K562 (cell line): Measurements from ENCODE around the gene SRGN. TPM values are rescaled to one million over a fixed set of nuclear protein-coding genes. Genes with fewer than 3 reads are reported as not detected.

Experiments
- ATAC-seq: fragments of 200-7000 bp; cut with Tn5 transposase; 3 replicates; pipeline ENCODE4 v1.9.1; 2020; ENCODE audit warnings: moderate library complexity
- BruUV-seq: library from RNA; stranded (reverse); fragments of 400-500 nt; replicated peaks from 2 replicates; lab custom pipeline; 2021; lab: Mats Ljungman, UMichigan
- CTCF ChIA-PET: fragments of 300-600 bp; formaldehyde crosslinking; extraction: SDS; loops from one replicate; lab custom pipeline; 2021; ENCODE audit warnings: low intra/inter-chr PET ratio; lab: Yijun Ruan, JAX
- POLR2A ChIA-PET: fragments of 300-600, 350-650 bp; sonication (Branson Sonifier 250); formaldehyde crosslinking; extraction: SDS; loops from one replicate; lab custom pipeline; 2021; ENCODE audit warnings: antibody characterized with exemption, inconsistent platforms; lab: Yijun Ruan, JAX
- DNase-seq, 4 experiments: peaks; one replicate each; pipeline versions ENCODE4 v3.0.0 to v3.0.0-alpha.2; 2011 to 2018; ENCODE audit warnings: low spot score in 3 of 4, mixed read lengths in 3 of 4; ENCODE audit errors: extremely low read depth in 1 of 4
- FAIRE-seq: peaks from 2 replicates; lab custom pipeline; 2011; peaks lifted over from hg19 to GRCh38; lab: Jason Lieb, UNC
- H2AFZ ChIP-seq: 2 replicates; pipeline ENCODE4 v1.6.0; 2011; ENCODE audit warnings: low read depth, low read length, control low read depth, inconsistent platforms
- H3K27ac ChIP-seq: fragments of 200-600 bp; 3 replicates; pipeline ENCODE4 v1.8.0; 2011; ENCODE audit warnings: low read depth, mild to moderate bottlenecking, control low read depth, inconsistent platforms, low read length, moderate library complexity, mixed read lengths; ENCODE audit errors: extremely low read depth
- H3K27me3 ChIP-seq, 2 experiments: fragments of 300-600 bp in 1 of 2; 2 replicates in 1 of 2; 3 replicates in 1 of 2; pipeline versions ENCODE4 v1.6.0 to v1.8.0; 2011; ENCODE audit warnings: inconsistent platforms in 2 of 2, low read length in 2 of 2, mild to moderate bottlenecking in 1 of 2, mixed read lengths in 1 of 2, moderate library complexity in 1 of 2; ENCODE audit not compliant: control insufficient read depth in 2 of 2, insufficient read depth in 2 of 2
- H3K36me3 ChIP-seq: fragments of 300-600 bp; 3 replicates; pipeline ENCODE4 v1.8.0; 2011; ENCODE audit warnings: mild to moderate bottlenecking, low read length, inconsistent platforms; ENCODE audit not compliant: control insufficient read depth, insufficient read depth
- H3K4me1 ChIP-seq, 2 experiments: fragments of 200-600 bp in 1 of 2; replicated peaks in 1 of 2; 2 replicates in 1 of 2; 3 replicates in 1 of 2; pipeline versions ENCODE4 v1.5.1 to v1.8.0; 2011; ENCODE audit warnings: inconsistent platforms in 2 of 2, low read length in 2 of 2, mild to moderate bottlenecking in 1 of 2, mixed read lengths in 1 of 2, moderate library complexity in 1 of 2; ENCODE audit not compliant: control insufficient read depth in 2 of 2, insufficient read depth in 2 of 2
- H3K4me2 ChIP-seq: 2 replicates; pipeline ENCODE4 v1.6.1; 2011; ENCODE audit warnings: low read length, control low read depth, inconsistent platforms, mixed read lengths; ENCODE audit not compliant: insufficient read depth
- H3K4me3 ChIP-seq: fragments of 200-600 bp; sonication (generic), shearing (Covaris generic); 2 replicates; pipeline ENCODE4 v1.5.1; 2016; ENCODE audit warnings: control low read depth, inconsistent platforms
- H3K79me2 ChIP-seq: fragments of 200-600 bp; 3 replicates; pipeline ENCODE4 v1.8.0; 2011; ENCODE audit warnings: low read length, inconsistent platforms; ENCODE audit not compliant: control insufficient read depth, insufficient read depth
- H3K9ac ChIP-seq, 2 experiments: 2 replicates each; pipeline versions ENCODE4 v1.6.0 to v1.6.1; 2011; ENCODE audit warnings: low read depth in 2 of 2, low read length in 2 of 2, control low read depth in 1 of 2, inconsistent platforms in 1 of 2, mild to moderate bottlenecking in 1 of 2, mixed read lengths in 1 of 2; ENCODE audit not compliant: insufficient read depth in 1 of 2
- H3K9me1 ChIP-seq: one replicate; pipeline ENCODE4 v1.6.0; 2011; ENCODE audit warnings: inconsistent platforms, mild to moderate bottlenecking, low read length, moderate library complexity; ENCODE audit not compliant: control insufficient read depth, insufficient read depth
- H3K9me3 ChIP-seq: replicated peaks from 2 replicates; pipeline ENCODE4 v1.5.1; 2011; ENCODE audit warnings: low read depth, low read length, inconsistent platforms; ENCODE audit not compliant: control insufficient read depth, insufficient read depth
- H4K20me1 ChIP-seq: replicated peaks from 2 replicates; pipeline ENCODE4 v1.6.1; 2011; ENCODE audit warnings: low read length, inconsistent platforms, mixed read lengths; ENCODE audit not compliant: control insufficient read depth, insufficient read depth
- HDAC2 ChIP-seq: fragments of 450-650 bp; IDR thresholded peaks from 2 replicates; pipeline ENCODE4 v1.6.1; 2016; ENCODE audit warnings: mild to moderate bottlenecking
- PRPF4 ChIP-seq: fragments of 200-400 bp; formaldehyde crosslinking; IDR thresholded peaks from one replicate; pipeline ENCODE4 v1.6.1; 2017; ENCODE audit warnings: low read length, low read depth, mild to moderate bottlenecking; ENCODE audit not compliant: insufficient read depth, poor library complexity, severe bottlenecking
- YY1 ChIP-seq, 3 experiments: IDR thresholded peaks; 2 replicates each; pipeline ENCODE4 v1.6.1; 2011; ENCODE audit warnings: low read length in 2 of 3, mild to moderate bottlenecking in 2 of 3, moderate library complexity in 2 of 3, borderline replicate concordance in 1 of 3, control low read depth in 1 of 3, low read depth in 1 of 3; ENCODE audit not compliant: insufficient read depth in 3 of 3, insufficient replicate concordance in 2 of 3, control insufficient read depth in 1 of 3, insufficient read length in 1 of 3; ENCODE audit errors: extremely low read depth in 1 of 3
- WGBS: fragments of 100-300 bp; shearing (Covaris generic); methylation state at CpG from one replicate; pipeline ENCODE4 v1.1.6; 2016; ENCODE audit warnings: low coverage, mixed read lengths; ENCODE audit not compliant: insufficient coverage; ENCODE audit errors: missing lambda C conversion rate; 5-methylcytosine and 5-hydroxymethylcytosine counted together
- in situ Hi-C: fragments of 300-500 bp; cut with MboI; formaldehyde crosslinking; loops from 4 replicates; pipeline ENCODE4 v1.15.0; 2018; ENCODE audit warnings: inconsistent platforms, mixed read lengths
- intact Hi-C: fragments of 100-400 bp; cut with micrococcal nuclease; formaldehyde crosslinking; loops from 2 replicates; pipeline ENCODE4 v1.14.2; 2022
- polyA plus RNA-seq, 8 experiments: library from polyadenylated mRNA; depleted of rRNA in 4 of 8; stranded (reverse) in 5 of 8; unstranded in 3 of 8; fragments of >200 nt; fragmentation: Nextera tagmentation in 2 of 8; fragmentation: Illumina TruSeq in 1 of 8; extraction: Ambion mirVana in 2 of 8; extraction: Trizol in 1 of 8; gene quantifications; 2 replicates each; pipeline versions ENCODE4 v1.2.1 to v1.2.3, GENCODE V29; 2011 to 2014; ENCODE audit warnings: inconsistent platforms in 1 of 8, missing spikeins in 1 of 8
- total RNA-seq, 7 experiments: library from RNA; depleted of rRNA in 6 of 7; stranded (reverse); fragments of >200 nt in 6 of 7; fragmentation: Illumina TruSeq in 2 of 7; extraction: Trizol in 2 of 7; gene quantifications; 2 replicates each; pipeline versions ENCODE4 v1.2.1 to v1.2.3, GENCODE V29; 2011 to 2021; ENCODE audit warnings: low replicate concordance in 1 of 7
- TF ChIP-seq, protein P1 (sequence below): fragments of 250-450 bp; sonication (Bioruptor Pico); IDR thresholded peaks from 2 replicates; pipeline ENCODE4 v1.4.0; 2020; ENCODE audit warnings: mild to moderate bottlenecking, moderate library complexity
- TF ChIP-seq, protein P2 (sequence below): fragments of 450-650 bp; formaldehyde crosslinking; IDR thresholded peaks from 2 replicates; pipeline ENCODE4 v1.4.0; 2020; ENCODE audit warnings: mild to moderate bottlenecking

The SRGN gene
- total and polyA plus RNA-seq, 9 of the 15 experiments (the other 6 are each of a cell fraction or from before 2014, with no cell fraction given): 136 to 304 (median 180) TPM

DNA sequence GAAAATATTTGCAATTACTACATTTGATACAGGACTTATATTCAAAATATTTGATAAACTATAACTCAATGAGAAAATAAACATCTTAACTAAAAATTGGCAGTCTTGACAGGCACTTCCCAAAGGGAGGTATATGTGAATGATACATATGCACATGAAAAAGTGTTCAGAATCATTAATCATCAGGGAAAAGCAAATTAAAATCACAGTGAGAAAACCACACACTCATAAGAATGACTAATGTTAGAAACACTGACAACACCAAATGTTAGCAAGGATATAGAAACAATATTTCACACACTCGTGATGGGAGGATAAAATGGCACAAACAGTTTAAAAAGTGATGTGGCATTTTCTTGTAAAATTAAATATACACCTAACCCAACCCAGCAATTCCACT lies 32.0 kb downstream of the SRGN start (continued):
- no peak for TF ChIP-seq PRPF4
- TF ChIP-seq, protein P1, sequence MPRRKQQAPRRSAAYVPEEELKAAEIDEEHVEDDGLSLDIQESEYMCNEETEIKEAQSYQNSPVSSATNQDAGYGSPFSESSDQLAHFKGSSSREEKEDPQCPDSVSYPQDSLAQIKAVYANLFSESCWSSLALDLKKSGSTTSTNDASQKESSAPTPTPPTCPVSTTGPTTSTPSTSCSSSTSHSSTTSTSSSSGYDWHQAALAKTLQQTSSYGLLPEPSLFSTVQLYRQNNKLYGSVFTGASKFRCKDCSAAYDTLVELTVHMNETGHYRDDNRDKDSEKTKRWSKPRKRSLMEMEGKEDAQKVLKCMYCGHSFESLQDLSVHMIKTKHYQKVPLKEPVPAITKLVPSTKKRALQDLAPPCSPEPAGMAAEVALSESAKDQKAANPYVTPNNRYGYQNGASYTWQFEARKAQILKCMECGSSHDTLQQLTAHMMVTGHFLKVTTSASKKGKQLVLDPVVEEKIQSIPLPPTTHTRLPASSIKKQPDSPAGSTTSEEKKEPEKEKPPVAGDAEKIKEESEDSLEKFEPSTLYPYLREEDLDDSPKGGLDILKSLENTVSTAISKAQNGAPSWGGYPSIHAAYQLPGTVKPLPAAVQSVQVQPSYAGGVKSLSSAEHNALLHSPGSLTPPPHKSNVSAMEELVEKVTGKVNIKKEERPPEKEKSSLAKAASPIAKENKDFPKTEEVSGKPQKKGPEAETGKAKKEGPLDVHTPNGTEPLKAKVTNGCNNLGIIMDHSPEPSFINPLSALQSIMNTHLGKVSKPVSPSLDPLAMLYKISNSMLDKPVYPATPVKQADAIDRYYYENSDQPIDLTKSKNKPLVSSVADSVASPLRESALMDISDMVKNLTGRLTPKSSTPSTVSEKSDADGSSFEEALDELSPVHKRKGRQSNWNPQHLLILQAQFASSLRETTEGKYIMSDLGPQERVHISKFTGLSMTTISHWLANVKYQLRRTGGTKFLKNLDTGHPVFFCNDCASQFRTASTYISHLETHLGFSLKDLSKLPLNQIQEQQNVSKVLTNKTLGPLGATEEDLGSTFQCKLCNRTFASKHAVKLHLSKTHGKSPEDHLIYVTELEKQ: no peak

- H3K27me3 ChIP-seq: no peaks in the 10 kb centered on the region
- H3K27ac ChIP-seq: peak overlapping the region; percentile 90
- peaks cover 43% of the 10 kb centered on the region for H3K79me2 ChIP-seq
- intact Hi-C loops (loop anchor here (2.0 to 5.0 kb wide), 2 partner anchors 29 to 94 kb away; no protein-coding TSS in a partner anchor), in situ Hi-C loops (no loop called here)
- no peaks in the 10 kb centered on the region for H3K9me1 ChIP-seq
- peak overlapping the region; percentile 84 for H3K4me3 ChIP-seq
- peak overlapping the region; percentile 90 to 98 for H3K9ac ChIP-seq
- FAIRE-seq (no peak), ATAC-seq (peak; percentile 76), DNase-seq (peak; percentile 35 to 81 (median 54))
- H3K36me3 ChIP-seq: no peaks in the 10 kb centered on the region
- H2AFZ ChIP-seq: peak overlapping the region; percentile 90
- under 1% methylated on average over 16 of the region's 16 CpGs for WGBS
- POLR2A ChIA-PET: interaction anchor here (0.6 to 1.0 kb wide), 4 partner anchors 137 to 549 kb away, joined by 3 to 4 read pairs (median 3); no protein-coding TSS in a partner anchor
- peak overlapping the region; percentile 86 for H3K4me2 ChIP-seq
- no peaks in the 10 kb centered on the region for H4K20me1 ChIP-seq
- H3K9me3 ChIP-seq: no peaks in the 10 kb centered on the region
- TSS peak; percentile 99 for BruUV-seq
- CTCF ChIA-PET: interaction anchor here (0.7 to 2.1 kb wide), 4 partner anchors 29 to 285 kb away, joined by 3 to 16 read pairs (median 4); no protein-coding TSS in a partner anchor
- peaks cover 8 to 10% of the 10 kb centered on the region in 2 experiments; a peak in 3 of 5 replicates for H3K4me1 ChIP-seq
- TF ChIP-seq HDAC2 (peak; percentile 49), YY1 (IDR thresholded peaks at IDR 0.05; ENCODE audit: borderline replicate concordance in 1 of 3, control insufficient read depth in 1 of 3, extremely low read depth in 1 of 3, insufficient read depth in 3 of 3, insufficient read length in 1 of 3, insufficient replicate concordance in 2 of 3, low read depth in 1 of 3, low read length in 2 of 3) (peak in 1 of 3 experiments; percentile 2)
- TF ChIP-seq, protein P2, sequence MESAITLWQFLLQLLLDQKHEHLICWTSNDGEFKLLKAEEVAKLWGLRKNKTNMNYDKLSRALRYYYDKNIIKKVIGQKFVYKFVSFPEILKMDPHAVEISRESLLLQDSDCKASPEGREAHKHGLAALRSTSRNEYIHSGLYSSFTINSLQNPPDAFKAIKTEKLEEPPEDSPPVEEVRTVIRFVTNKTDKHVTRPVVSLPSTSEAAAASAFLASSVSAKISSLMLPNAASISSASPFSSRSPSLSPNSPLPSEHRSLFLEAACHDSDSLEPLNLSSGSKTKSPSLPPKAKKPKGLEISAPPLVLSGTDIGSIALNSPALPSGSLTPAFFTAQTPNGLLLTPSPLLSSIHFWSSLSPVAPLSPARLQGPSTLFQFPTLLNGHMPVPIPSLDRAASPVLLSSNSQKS (CRISPR knock-in tag): 0 out of 2 replicates have a peak, but pooled peaks have one; percentile 27
These were observed 35.4 kb downstream of the SRGN start for GRCh38 chr10:69123306-69123746.
